Gastrocnemius medialis (tissue), 4 donors: ENCODE measurements around the gene CENPO. TPM values are rescaled to one million over a fixed set of nuclear protein-coding genes. Genes with fewer than 3 reads are reported as not detected.
A peak's percentile ranks its signal among the peaks of the same experiment; 100 is the strongest.

ENCODE experiments used
- ATAC-seq, 2 donors: fragments of 150-250 bp; one replicate each; pipeline ENCODE4 v1.9.1; 2016
- DNase-seq, 2 donors: peaks; one replicate each; pipeline ENCODE4 v3.0.0-alpha.2; 2019
- H3K27ac ChIP-seq, 4 donors: fragments of 200-600 bp; sonication (generic); 1 replicate in 1 of 4; 2 replicates in 3 of 4; pipeline ENCODE4 v1.5.1; 2016 to 2018; ENCODE audit warnings: mild to moderate bottlenecking in 2 of 4, moderate library complexity in 1 of 4
- H3K27me3 ChIP-seq, 3 donors: fragments of 200-600 bp; sonication (generic) in 2 of 3; 1 replicate in 1 of 3; 2 replicates in 2 of 3; pipeline versions ENCODE4 v1.5.1 to v1.6.0; 2016 to 2019; ENCODE audit warnings: mild to moderate bottlenecking in 1 of 3, moderate library complexity in 1 of 3
- H3K36me3 ChIP-seq, 2 donors: fragments of 200-600 bp; sonication (generic) in 1 of 2; one replicate each; pipeline ENCODE4 v1.5.1; 2017 to 2018
- H3K4me1 ChIP-seq, 2 donors: fragments of 200-600 bp; sonication (generic) in 1 of 2; one replicate each; pipeline ENCODE4 v1.5.1; 2016 to 2017; ENCODE audit warnings: mild to moderate bottlenecking in 2 of 2
- H3K4me3 ChIP-seq, 4 donors: fragments of 200-600 bp; sonication (generic) in 3 of 4; 1 replicate in 1 of 4; 2 replicates in 3 of 4; pipeline ENCODE4 v1.5.1; 2016 to 2019; ENCODE audit warnings: mild to moderate bottlenecking in 2 of 4
- H3K9me3 ChIP-seq, 3 donors: fragments of 200-600 bp; sonication (generic) in 2 of 3; 1 replicate in 1 of 3; 2 replicates in 2 of 3; pipeline ENCODE4 v1.5.1; 2016 to 2019
- POLR2A ChIP-seq, 2 donors: fragments of 450-650 bp; IDR thresholded peaks; one replicate each; pipeline ENCODE4 v1.6.1; 2017; ENCODE audit warnings: antibody characterized with exemption in 2 of 2, mild to moderate bottlenecking in 2 of 2, moderate library complexity in 2 of 2
- in situ Hi-C, 4 donors: fragments of 200-750 bp; cut with MboI; loops; one replicate each; pipeline versions ENCODE4 v1.15.0 to v1.8.0; 2017; ENCODE audit warnings: low sequenced_read_pairs in 4 of 4
- intact Hi-C: fragments of 100-400 bp; cut with DNase I; formaldehyde crosslinking; loops from one replicate; pipeline ENCODE4 v1.15.1; 2023; ENCODE audit warnings: low total_unique reads
- total RNA-seq, 4 donors: library from RNA; depleted of rRNA; stranded (reverse); fragments of >200 nt; gene quantifications; one replicate each; pipeline versions ENCODE4 v1.1.0 to v1.2.3, GENCODE V29; 2016
- TF ChIP-seq, protein P1 (sequence below), 5 experiments: fragments of 450-650 bp in 3 of 5; fragments of 200-600 bp in 2 of 5; sonication (generic) in 2 of 5; IDR thresholded peaks in 4 of 5; conservative IDR thresholded peaks in 1 of 5; 1 replicate in 4 of 5; 2 replicates in 1 of 5; pipeline ENCODE4 v1.5.1; 2016 to 2019; ENCODE audit warnings: antibody characterized with exemption in 5 of 5, mild to moderate bottlenecking in 3 of 5, moderate library complexity in 3 of 5

The CENPO gene
- total RNA-seq, 4 donors from 2014 or later, result 1.2 to 3.6 (median 2.7) TPM

DNA sequence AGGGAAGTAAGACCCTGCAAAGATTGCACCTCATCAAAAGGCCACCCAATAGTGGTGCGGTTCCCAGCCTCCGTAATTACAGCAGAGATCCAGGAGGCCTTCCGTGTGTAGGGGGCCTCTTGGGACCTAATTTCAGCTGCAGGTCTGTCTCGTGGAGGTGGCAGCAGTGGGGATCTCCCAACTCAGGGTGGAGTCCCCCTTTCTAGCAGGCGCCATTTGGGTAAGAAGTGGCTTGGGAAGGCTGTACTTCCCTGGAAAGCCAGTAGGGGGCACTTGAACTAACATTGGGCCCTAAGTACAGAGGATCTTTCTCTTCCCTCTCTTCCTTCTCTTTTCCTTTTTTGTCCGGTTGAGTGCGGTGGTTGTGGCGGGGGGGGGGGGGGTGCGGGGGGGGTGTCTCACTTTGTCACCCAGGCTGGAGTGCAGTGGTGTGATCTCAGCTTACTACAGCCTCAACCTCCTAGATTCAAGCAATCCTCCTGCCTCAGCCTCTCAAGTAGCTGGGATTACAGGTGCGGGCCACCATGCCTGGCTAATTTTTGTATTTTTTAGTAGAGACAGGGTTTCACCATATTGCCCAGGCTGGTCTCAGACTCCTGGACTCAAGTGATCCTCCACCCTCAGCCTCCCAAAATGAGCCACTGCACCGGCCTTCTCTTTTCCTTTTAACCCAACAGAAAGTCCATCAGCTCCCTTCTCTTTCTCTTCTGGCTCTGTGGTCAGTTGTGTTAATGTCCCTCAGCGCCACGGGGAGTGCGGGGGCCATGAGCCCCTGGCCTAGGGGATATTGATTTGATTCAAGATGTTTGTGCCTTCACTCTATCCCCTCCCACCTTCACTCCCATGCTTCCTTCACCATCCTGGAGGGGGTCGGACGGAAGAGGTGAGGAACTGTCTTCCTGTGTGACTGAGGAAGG, 32.0 kb downstream of the CENPO start:
- Histone ChIP-seq H3K36me3 (peaks cover 0 to 8% of the 10 kb centered on the region in 2 donors), H3K9me3 (no peaks in the 10 kb centered on the region), H3K4me3 (no peak overlapping the region), H3K27me3 (no peaks in the 10 kb centered on the region), H3K4me1 (peaks cover 0 to 13% of the 10 kb centered on the region in 2 donors), H3K27ac (no peak overlapping the region)
- DNase-seq, result no peak
- in situ Hi-C loops, result loop anchor here (5.0 to 10.0 kb wide), 4 partner anchors 403 to 418 kb away; no protein-coding TSS in a partner anchor
- no peak for ATAC-seq
- intact Hi-C loops, result no loop called here
- TF ChIP-seq, protein P1, sequence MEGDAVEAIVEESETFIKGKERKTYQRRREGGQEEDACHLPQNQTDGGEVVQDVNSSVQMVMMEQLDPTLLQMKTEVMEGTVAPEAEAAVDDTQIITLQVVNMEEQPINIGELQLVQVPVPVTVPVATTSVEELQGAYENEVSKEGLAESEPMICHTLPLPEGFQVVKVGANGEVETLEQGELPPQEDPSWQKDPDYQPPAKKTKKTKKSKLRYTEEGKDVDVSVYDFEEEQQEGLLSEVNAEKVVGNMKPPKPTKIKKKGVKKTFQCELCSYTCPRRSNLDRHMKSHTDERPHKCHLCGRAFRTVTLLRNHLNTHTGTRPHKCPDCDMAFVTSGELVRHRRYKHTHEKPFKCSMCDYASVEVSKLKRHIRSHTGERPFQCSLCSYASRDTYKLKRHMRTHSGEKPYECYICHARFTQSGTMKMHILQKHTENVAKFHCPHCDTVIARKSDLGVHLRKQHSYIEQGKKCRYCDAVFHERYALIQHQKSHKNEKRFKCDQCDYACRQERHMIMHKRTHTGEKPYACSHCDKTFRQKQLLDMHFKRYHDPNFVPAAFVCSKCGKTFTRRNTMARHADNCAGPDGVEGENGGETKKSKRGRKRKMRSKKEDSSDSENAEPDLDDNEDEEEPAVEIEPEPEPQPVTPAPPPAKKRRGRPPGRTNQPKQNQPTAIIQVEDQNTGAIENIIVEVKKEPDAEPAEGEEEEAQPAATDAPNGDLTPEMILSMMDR (IDR thresholded peaks at IDR 0.05 in 4 of 5, conservative IDR thresholded peaks at IDR 0.05 in 1 of 5), result peak in 2 of 5 experiments; percentile 22 to 40
- no peak for TF ChIP-seq POLR2A (IDR thresholded peaks at IDR 0.05)

DNA sequence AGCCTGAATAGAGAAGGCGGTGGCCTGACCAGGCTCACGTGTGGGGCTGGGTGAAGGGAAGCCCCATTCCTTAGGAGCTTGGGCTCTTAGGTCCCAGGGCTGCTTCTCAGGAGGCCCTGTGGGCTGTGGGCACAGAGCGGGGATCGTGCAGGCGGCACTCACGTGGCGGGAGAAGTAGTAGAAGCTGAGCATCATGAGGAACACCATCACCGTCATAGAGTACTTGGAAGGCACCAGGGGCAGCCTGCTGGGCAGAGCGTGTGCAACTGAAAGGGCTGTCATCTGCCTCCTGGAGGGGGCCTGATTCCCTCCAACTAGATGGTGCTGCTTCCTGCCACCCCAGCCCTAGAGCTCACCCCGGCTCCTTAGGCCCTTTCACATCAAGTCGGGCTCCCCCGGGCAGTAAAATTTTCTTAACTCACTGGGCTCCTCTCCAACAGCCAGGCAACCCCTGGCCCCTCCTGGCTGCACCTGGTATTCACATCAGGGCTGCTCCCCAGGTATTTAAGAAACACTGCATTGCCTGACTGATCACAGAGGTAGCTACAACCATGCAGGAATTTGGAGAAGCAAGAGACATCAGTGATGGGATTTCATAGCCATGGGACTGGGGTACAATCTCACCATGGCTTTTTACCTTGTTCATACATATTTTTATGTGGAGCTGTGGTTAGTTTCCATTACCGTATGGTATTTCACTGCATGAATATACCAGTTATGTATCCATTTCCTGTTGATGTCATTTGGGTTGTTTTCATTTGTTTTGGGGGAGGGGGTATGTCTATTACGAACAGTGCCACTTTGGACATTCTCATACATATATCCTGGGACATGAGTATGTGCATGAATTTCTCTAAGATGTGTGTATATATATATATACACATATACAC, 32.9 kb downstream of the CENPO start:
- intact Hi-C loops, result loop anchor here (2.0 kb wide), 1 partner anchor 213 kb away; no protein-coding TSS in a partner anchor

DNA sequence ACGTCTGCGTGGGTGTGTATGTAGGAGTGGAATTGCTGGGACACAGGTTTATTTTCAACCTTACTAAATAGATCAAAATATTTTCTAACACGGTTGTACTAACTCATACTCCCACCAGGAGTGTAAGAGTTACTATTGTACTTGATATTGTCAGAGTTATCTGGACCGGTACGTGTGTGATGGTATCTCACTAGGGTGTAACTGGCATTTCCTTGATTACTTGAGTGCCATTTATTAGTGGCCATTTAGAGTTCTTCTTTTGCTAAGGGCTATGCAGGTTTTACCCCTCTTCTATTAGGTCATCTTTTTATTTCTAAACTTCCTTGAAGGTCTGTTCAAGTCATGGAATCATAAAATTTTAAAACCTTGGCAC, 33.5 kb downstream of the CENPO start:
- intact Hi-C loops (loop anchor here (1.0 to 2.0 kb wide), 3 partner anchors 214 to 416 kb away; no protein-coding TSS in a partner anchor), in situ Hi-C loops (loop anchor here (5.0 to 10.0 kb wide), 4 partner anchors 404 to 419 kb away; no protein-coding TSS in a partner anchor)
- H3K27ac ChIP-seq, result no peak overlapping the region
- DNase-seq (no peak), ATAC-seq (no peak)
- H3K36me3 ChIP-seq, result peaks cover 0 to 4% of the 10 kb centered on the region in 2 donors
- H3K4me3 ChIP-seq, result no peak overlapping the region
- H3K4me1 ChIP-seq, result peaks cover 0 to 13% of the 10 kb centered on the region in 2 donors
- TF ChIP-seq POLR2A (IDR thresholded peaks at IDR 0.05), result no peak
- TF ChIP-seq, protein P1 (IDR thresholded peaks at IDR 0.05 in 4 of 5, conservative IDR thresholded peaks at IDR 0.05 in 1 of 5), result no peak
- no peaks in the 10 kb centered on the region for H3K9me3 ChIP-seq
- no peaks in the 10 kb centered on the region for H3K27me3 ChIP-seq

More for the DNA sequence above, 32.9 kb downstream of the CENPO start:
- ATAC-seq (no peak), DNase-seq (no peak)
- Histone ChIP-seq H3K4me1 (peaks cover 0 to 13% of the 10 kb centered on the region in 2 donors), H3K4me3 (no peak overlapping the region), H3K36me3 (peaks cover 0 to 8% of the 10 kb centered on the region in 2 donors), H3K9me3 (no peaks in the 10 kb centered on the region), H3K27me3 (no peaks in the 10 kb centered on the region), H3K27ac (no peak overlapping the region)
- no peak for TF ChIP-seq POLR2A (IDR thresholded peaks at IDR 0.05)
- in situ Hi-C loops, result loop anchor here (5.0 to 10.0 kb wide), 4 partner anchors 404 to 419 kb away; no protein-coding TSS in a partner anchor

DNA sequence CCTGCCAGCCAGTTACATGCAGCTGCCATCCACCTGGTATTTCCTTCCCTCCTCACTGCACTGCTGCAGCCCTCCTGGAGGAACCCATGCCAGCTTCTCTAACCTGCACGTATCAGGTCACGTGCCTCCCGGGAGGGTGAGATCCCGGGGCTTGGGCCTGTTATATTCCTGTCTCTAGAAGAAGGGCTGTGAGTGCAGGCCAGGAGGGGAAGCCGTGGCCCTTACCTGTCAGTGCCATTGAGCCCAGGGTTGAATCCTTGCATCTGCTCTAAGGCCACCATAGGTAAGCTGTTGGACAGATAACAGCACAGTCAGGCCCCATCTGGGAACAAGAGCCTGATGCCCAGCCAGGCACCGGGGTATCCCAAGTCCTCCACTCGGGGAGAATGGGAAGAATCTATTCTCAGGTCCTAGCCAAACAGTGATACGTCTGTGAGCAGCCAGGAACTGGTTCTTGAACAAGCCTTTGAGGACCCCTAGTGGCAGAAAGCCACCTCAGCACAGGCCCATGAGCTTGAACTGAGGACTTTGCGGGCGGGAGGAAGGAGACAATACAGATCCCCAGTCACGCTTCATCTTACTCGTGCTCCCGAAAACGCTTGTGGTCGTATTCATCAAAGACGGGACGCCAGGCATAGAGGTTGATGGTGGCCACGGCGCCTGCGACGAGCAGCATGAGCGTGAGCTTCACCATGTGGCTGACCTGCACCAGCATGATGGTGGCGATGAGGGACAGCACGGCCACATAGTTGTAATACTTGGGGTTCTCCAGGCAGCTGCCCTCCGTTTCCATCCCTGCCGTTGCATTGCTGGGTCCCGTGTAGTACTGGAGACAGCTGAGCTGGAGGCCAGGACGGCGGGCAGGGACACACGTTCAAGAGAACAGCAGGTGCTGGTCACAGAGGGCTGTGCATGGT, 34.4 kb downstream of the CENPO start:
- in situ Hi-C loops (loop anchor here (5.0 to 10.0 kb wide), 4 partner anchors 405 to 420 kb away; no protein-coding TSS in a partner anchor), intact Hi-C loops (loop anchor here (1.0 to 2.0 kb wide), 3 partner anchors 215 to 417 kb away; no protein-coding TSS in a partner anchor)
- Histone ChIP-seq H3K27me3 (no peaks in the 10 kb centered on the region), H3K36me3 (no peaks in the 10 kb centered on the region), H3K9me3 (no peaks in the 10 kb centered on the region), H3K4me1 (peaks cover 0 to 13% of the 10 kb centered on the region in 2 donors), H3K27ac (no peak overlapping the region), H3K4me3 (peak overlapping the region in 2 of 4 donors; percentile 6 to 30)
- ATAC-seq, result peak; percentile 92 to 97
- DNase-seq, result peak; percentile 65 to 76
- no peak for TF ChIP-seq POLR2A (IDR thresholded peaks at IDR 0.05)
- TF ChIP-seq, protein P1 (IDR thresholded peaks at IDR 0.05 in 4 of 5, conservative IDR thresholded peaks at IDR 0.05 in 1 of 5), result peak; percentile 72 to 91 (median 83)
